ENCODE measurements around the gene HTR2B.
"Not testable (repeated sequence)": the region's sequence is repeated elsewhere in the genome, so short reads cannot be mapped to it uniquely, and the experiment has no call there.

The HTR2B gene

GRCh38 chr2:231113489-231113888 is 11.4 kb downstream of the HTR2B start:
- Histone ChIP-seq H3K36me3 (ENCODE audit: control insufficient read depth, insufficient read depth, low read length) (peaks cover 4% of the 10 kb centered on the region), H3K4me3 (replicated peaks; ENCODE audit: low read depth, low read length) (no peak overlapping the region), H3K27me3 (replicated peaks; ENCODE audit: control insufficient read depth, insufficient read depth, low read length) (no peaks in the 10 kb centered on the region)
- no peak for DNase-seq (ENCODE audit: extremely low read depth, insufficient read length)
- TF ChIP-seq CTCF (IDR thresholded peaks at IDR 0.05; ENCODE audit: insufficient read depth, low read length, poor library complexity, severe bottlenecking): no peak

- DNase-seq (ENCODE audit: extremely low read depth, insufficient read length): no peak
- TF ChIP-seq CTCF (IDR thresholded peaks at IDR 0.05; ENCODE audit: insufficient read depth, low read length, poor library complexity, severe bottlenecking): no peak
- Histone ChIP-seq H3K36me3 (ENCODE audit: control insufficient read depth, insufficient read depth, low read length) (peaks cover 4% of the 10 kb centered on the region), H3K4me3 (replicated peaks; ENCODE audit: low read depth, low read length) (no peak overlapping the region), H3K27me3 (replicated peaks; ENCODE audit: control insufficient read depth, insufficient read depth, low read length) (no peaks in the 10 kb centered on the region)
These were observed 12.9 kb downstream of the HTR2B start for GRCh38 chr2:231111987-231112386.

- no peak for TF ChIP-seq CTCF (IDR thresholded peaks at IDR 0.05; ENCODE audit: insufficient read depth, low read length, poor library complexity, severe bottlenecking)
- no peak for DNase-seq (ENCODE audit: extremely low read depth, insufficient read length)
- H3K36me3 ChIP-seq (ENCODE audit: control insufficient read depth, insufficient read depth, low read length): peaks cover 4% of the 10 kb centered on the region
These were observed 14.3 kb downstream of the HTR2B start for GRCh38 chr2:231110551-231110950.

GRCh38 chr2:231104115-231104713 is 20.6 kb downstream of the HTR2B start:
- peaks cover 6% of the 10 kb centered on the region for H3K36me3 ChIP-seq (ENCODE audit: control insufficient read depth, insufficient read depth, low read length)
- DNase-seq (ENCODE audit: extremely low read depth, insufficient read length): no peak
- peak; percentile 81 for TF ChIP-seq CTCF (IDR thresholded peaks at IDR 0.05; ENCODE audit: insufficient read depth, low read length, poor library complexity, severe bottlenecking)
- no peaks in the 10 kb centered on the region for H3K27me3 ChIP-seq (replicated peaks; ENCODE audit: control insufficient read depth, insufficient read depth, low read length)
- no peak overlapping the region for H3K4me3 ChIP-seq (replicated peaks; ENCODE audit: low read depth, low read length)

More at GRCh38 chr2:231110551-231110950, 14.3 kb downstream of the HTR2B start:
- no peak overlapping the region for H3K4me3 ChIP-seq (replicated peaks; ENCODE audit: low read depth, low read length)
- H3K27me3 ChIP-seq (replicated peaks; ENCODE audit: control insufficient read depth, insufficient read depth, low read length): no peaks in the 10 kb centered on the region

GRCh38 chr2:231102772-231103171 is 22.1 kb downstream of the HTR2B start:
- Histone ChIP-seq H3K4me3 (replicated peaks; ENCODE audit: low read depth, low read length) (no peak overlapping the region), H3K36me3 (ENCODE audit: control insufficient read depth, insufficient read depth, low read length) (peaks cover 3% of the 10 kb centered on the region), H3K27me3 (replicated peaks; ENCODE audit: control insufficient read depth, insufficient read depth, low read length) (no peaks in the 10 kb centered on the region)
- TF ChIP-seq CTCF (IDR thresholded peaks at IDR 0.05; ENCODE audit: insufficient read depth, low read length, poor library complexity, severe bottlenecking): no peak
- no peak for DNase-seq (ENCODE audit: extremely low read depth, insufficient read length)

GRCh38 chr2:231100990-231101389 is 23.9 kb downstream of the HTR2B start:
- no peak for TF ChIP-seq CTCF (IDR thresholded peaks at IDR 0.05; ENCODE audit: insufficient read depth, low read length, poor library complexity, severe bottlenecking)
- Histone ChIP-seq H3K27me3 (replicated peaks; ENCODE audit: control insufficient read depth, insufficient read depth, low read length) (no peaks in the 10 kb centered on the region), H3K36me3 (ENCODE audit: control insufficient read depth, insufficient read depth, low read length) (peaks cover 3% of the 10 kb centered on the region), H3K4me3 (replicated peaks; ENCODE audit: low read depth, low read length) (no peak overlapping the region)
- DNase-seq (ENCODE audit: extremely low read depth, insufficient read length): no peak

- DNase-seq (ENCODE audit: extremely low read depth, insufficient read length); H3K36me3 ChIP-seq (ENCODE audit: control insufficient read depth, insufficient read depth, low read length); H3K27me3 ChIP-seq (replicated peaks; ENCODE audit: control insufficient read depth, insufficient read depth, low read length); H3K4me3 ChIP-seq (replicated peaks; ENCODE audit: low read depth, low read length): not testable (repeated sequence)
These were observed 24.5 kb downstream of the HTR2B start for GRCh38 chr2:231100321-231100720.
